CD14-positive monocyte (primary cell): ENCODE measurements around the gene PCDH15. TPM values are rescaled to one million over a fixed set of nuclear protein-coding genes. Genes with fewer than 3 reads are reported as not detected.

Source experiments
- DNase-seq, 3 donors: peaks; one replicate each; pipeline ENCODE4 v3.0.0-alpha.2; 2011 to 2022
- H2AFZ ChIP-seq: 2 replicates; pipeline ENCODE4 v1.6.0; 2012; ENCODE audit warnings: mild to moderate bottlenecking, low read depth, low read length, inconsistent platforms; ENCODE audit not compliant: insufficient read depth, poor library complexity, severe bottlenecking
- H3K27ac ChIP-seq, 2 donors: 1 replicate in 1 of 2; 2 replicates in 1 of 2; pipeline ENCODE4 v1.5.1; 2012 to 2013; ENCODE audit warnings: low read length in 2 of 2, control low read depth in 1 of 2, inconsistent platforms in 1 of 2, low read depth in 1 of 2, mild to moderate bottlenecking in 1 of 2
- H3K27me3 ChIP-seq, 2 donors: one replicate each; pipeline versions ENCODE4 v1.6.0 to v1.6.1; 2011 to 2013; ENCODE audit warnings: low read length in 2 of 2; ENCODE audit not compliant: control insufficient read depth in 2 of 2, insufficient read depth in 2 of 2
- H3K36me3 ChIP-seq, 2 donors: replicated peaks in 1 of 2; 1 replicate in 1 of 2; 2 replicates in 1 of 2; pipeline versions ENCODE4 v1.5.1 to v1.6.1; 2012 to 2013; ENCODE audit warnings: low read length in 2 of 2, control low read depth in 1 of 2, inconsistent platforms in 1 of 2, mild to moderate bottlenecking in 1 of 2; ENCODE audit not compliant: insufficient read depth in 2 of 2, control insufficient read depth in 1 of 2
- H3K4me1 ChIP-seq, 2 donors: 1 replicate in 1 of 2; 2 replicates in 1 of 2; pipeline versions ENCODE4 v1.5.1 to v1.6.1; 2012 to 2013; ENCODE audit warnings: low read length in 2 of 2, control low read depth in 1 of 2, inconsistent platforms in 1 of 2, mild to moderate bottlenecking in 1 of 2, moderate library complexity in 1 of 2; ENCODE audit not compliant: insufficient read depth in 2 of 2, control insufficient read depth in 1 of 2
- H3K4me2 ChIP-seq: replicated peaks from 2 replicates; pipeline ENCODE3; 2012; ENCODE audit warnings: low read length, moderate library complexity, mild to moderate bottlenecking; ENCODE audit not compliant: poor library complexity, severe bottlenecking; ENCODE audit errors: extremely low read depth
- H3K4me3 ChIP-seq, 3 experiments: fragments of 200-600 bp in 1 of 3; sonication (generic) in 1 of 3; replicated peaks in 1 of 3; 1 replicate in 2 of 3; 2 replicates in 1 of 3; pipeline ENCODE4 v1.5.1; 2011 to 2013; ENCODE audit warnings: low read length in 3 of 3, mild to moderate bottlenecking in 3 of 3, control low read depth in 2 of 3, low read depth in 2 of 3, inconsistent platforms in 1 of 3, moderate library complexity in 1 of 3
- H3K79me2 ChIP-seq: 2 replicates; pipeline ENCODE4 v1.6.0; 2012; ENCODE audit warnings: mild to moderate bottlenecking, control low read depth, inconsistent platforms, low read length, moderate library complexity; ENCODE audit not compliant: insufficient read depth
- H3K9ac ChIP-seq: 2 replicates; pipeline ENCODE4 v1.6.0; 2017; ENCODE audit warnings: low read length, mild to moderate bottlenecking; ENCODE audit not compliant: insufficient read depth, poor library complexity, severe bottlenecking
- H3K9me3 ChIP-seq, 2 donors: replicated peaks in 1 of 2; 1 replicate in 1 of 2; 2 replicates in 1 of 2; pipeline versions ENCODE4 v1.5.1 to v1.6.1; 2012 to 2013; ENCODE audit warnings: low read length in 2 of 2, control low read depth in 1 of 2; ENCODE audit not compliant: control insufficient read depth in 1 of 2, insufficient read depth in 1 of 2
- H4K20me1 ChIP-seq: 2 replicates; pipeline ENCODE4 v1.6.0; 2012; ENCODE audit warnings: mild to moderate bottlenecking, low read length, control low read depth, moderate library complexity; ENCODE audit not compliant: insufficient read depth
- H3K27ac Mint-ChIP-seq, 7 donors: one replicate each; pipeline ENCODE4 v1.8.0; 2020; ENCODE audit warnings: mild to moderate bottlenecking in 7 of 7, mixed read lengths in 7 of 7, moderate library complexity in 6 of 7, inconsistent platforms in 2 of 7
- H3K27me3 Mint-ChIP-seq, 3 donors: one replicate each; pipeline ENCODE4 v1.8.0; 2021 to 2022; ENCODE audit warnings: low read depth in 3 of 3, mild to moderate bottlenecking in 3 of 3, mixed read lengths in 3 of 3, moderate library complexity in 3 of 3, inconsistent platforms in 1 of 3
- H3K36me3 Mint-ChIP-seq, 2 donors: one replicate each; pipeline ENCODE4 v1.8.0; 2020; ENCODE audit warnings: mixed read lengths in 2 of 2, inconsistent platforms in 1 of 2, mild to moderate bottlenecking in 1 of 2
- H3K4me1 Mint-ChIP-seq: one replicate; pipeline ENCODE4 v1.8.0; 2020; ENCODE audit warnings: mild to moderate bottlenecking, mixed read lengths
- H3K4me3 Mint-ChIP-seq, 2 donors: one replicate each; pipeline ENCODE4 v1.8.0; 2020; ENCODE audit warnings: mild to moderate bottlenecking in 2 of 2, mixed read lengths in 2 of 2, moderate library complexity in 1 of 2
- H3K9me3 Mint-ChIP-seq, 7 donors: one replicate each; pipeline ENCODE4 v1.8.0; 2020 to 2022; ENCODE audit warnings: mixed read lengths in 7 of 7, mild to moderate bottlenecking in 6 of 7, moderate library complexity in 6 of 7, inconsistent platforms in 2 of 7
- WGBS: methylation state at CpG from one replicate; pipeline ENCODE4 v1.1.5; 2013; ENCODE audit warnings: missing lambda C conversion rate; ENCODE audit not compliant: insufficient coverage; 5-methylcytosine and 5-hydroxymethylcytosine counted together
- intact Hi-C, 2 donors: fragments of 100-400 bp; cut with micrococcal nuclease; formaldehyde crosslinking; loops; one replicate each; pipeline versions ENCODE4 v1.15.0 to v1.15.1; 2023
- polyA plus RNA-seq, 3 donors: library from polyadenylated mRNA; depleted of rRNA in 1 of 3; unstranded in 2 of 3; stranded (reverse) in 1 of 3; fragments of 300-500 nt in 2 of 3; fragments of >200 nt in 1 of 3; fragmentation: Illumina TruSeq in 2 of 3; gene quantifications; 1 replicate in 2 of 3; 2 replicates in 1 of 3; pipeline ENCODE4 v1.2.3, GENCODE V29; 2012 to 2021
- TF ChIP-seq, protein P1 (sequence below): fragments of 200-600 bp; IDR thresholded peaks from one replicate; pipeline ENCODE4 v1.8.0; 2022; ENCODE audit warnings: antibody characterized with exemption, mild to moderate bottlenecking

The PCDH15 gene
- polyA plus RNA-seq, 3 donors = not detected

DNA sequence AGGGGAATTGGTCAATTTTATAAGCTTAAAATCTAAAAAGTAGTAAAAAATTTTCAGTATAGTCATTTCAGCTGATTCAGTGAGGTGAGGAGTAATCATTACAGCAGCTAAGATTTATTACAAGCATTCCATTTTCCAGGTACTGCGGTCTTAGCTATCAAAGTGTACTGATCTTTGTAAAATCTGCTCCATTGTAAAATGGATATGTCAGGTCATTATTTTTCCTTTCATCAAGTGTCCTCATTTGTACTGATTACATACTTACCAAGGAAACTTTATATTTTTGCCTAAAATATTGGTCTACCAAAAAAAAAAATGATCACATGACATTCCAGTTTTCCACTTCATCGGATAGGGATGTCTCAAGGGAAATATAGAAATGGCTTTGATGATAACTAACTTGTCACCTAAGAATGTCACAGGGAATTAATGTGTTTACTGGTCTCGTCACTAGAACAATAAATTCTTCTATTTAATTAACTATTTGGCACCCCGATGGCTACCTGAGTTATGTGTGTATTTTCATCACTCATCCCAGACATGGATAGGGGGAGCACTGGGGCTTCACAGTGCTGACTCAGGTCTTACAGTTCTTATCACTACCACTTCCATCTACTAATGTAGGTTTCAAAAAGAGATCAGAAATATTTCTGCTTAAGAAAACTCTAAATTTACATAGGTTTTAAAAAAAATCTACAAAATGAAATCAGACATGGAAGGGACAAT, 948.4 kb downstream of the PCDH15 start:
- H3K4me1 Mint-ChIP-seq = no peaks in the 10 kb centered on the region
- Histone ChIP-seq H3K79me2 (no peaks in the 10 kb centered on the region), H3K27ac (no peak overlapping the region), H2AFZ (no peak overlapping the region), H4K20me1 (no peaks in the 10 kb centered on the region), H3K4me3 (no peak overlapping the region), H3K4me2 (no peak overlapping the region), H3K27me3 (no peaks in the 10 kb centered on the region), H3K9me3 (no peaks in the 10 kb centered on the region), H3K36me3 (no peaks in the 10 kb centered on the region), H3K9ac (no peak overlapping the region), H3K4me1 (no peaks in the 10 kb centered on the region)
- WGBS = no CpG with 5 or more reads among the region's 4 CpGs
- no peak for DNase-seq
- no peak overlapping the region for H3K27ac Mint-ChIP-seq
- intact Hi-C loops = no loop called here
- no peaks in the 10 kb centered on the region for H3K27me3 Mint-ChIP-seq
- no peaks in the 10 kb centered on the region for H3K36me3 Mint-ChIP-seq
- H3K4me3 Mint-ChIP-seq = no peak overlapping the region
- TF ChIP-seq, protein P1, sequence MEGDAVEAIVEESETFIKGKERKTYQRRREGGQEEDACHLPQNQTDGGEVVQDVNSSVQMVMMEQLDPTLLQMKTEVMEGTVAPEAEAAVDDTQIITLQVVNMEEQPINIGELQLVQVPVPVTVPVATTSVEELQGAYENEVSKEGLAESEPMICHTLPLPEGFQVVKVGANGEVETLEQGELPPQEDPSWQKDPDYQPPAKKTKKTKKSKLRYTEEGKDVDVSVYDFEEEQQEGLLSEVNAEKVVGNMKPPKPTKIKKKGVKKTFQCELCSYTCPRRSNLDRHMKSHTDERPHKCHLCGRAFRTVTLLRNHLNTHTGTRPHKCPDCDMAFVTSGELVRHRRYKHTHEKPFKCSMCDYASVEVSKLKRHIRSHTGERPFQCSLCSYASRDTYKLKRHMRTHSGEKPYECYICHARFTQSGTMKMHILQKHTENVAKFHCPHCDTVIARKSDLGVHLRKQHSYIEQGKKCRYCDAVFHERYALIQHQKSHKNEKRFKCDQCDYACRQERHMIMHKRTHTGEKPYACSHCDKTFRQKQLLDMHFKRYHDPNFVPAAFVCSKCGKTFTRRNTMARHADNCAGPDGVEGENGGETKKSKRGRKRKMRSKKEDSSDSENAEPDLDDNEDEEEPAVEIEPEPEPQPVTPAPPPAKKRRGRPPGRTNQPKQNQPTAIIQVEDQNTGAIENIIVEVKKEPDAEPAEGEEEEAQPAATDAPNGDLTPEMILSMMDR = no peak
- no peaks in the 10 kb centered on the region for H3K9me3 Mint-ChIP-seq

DNA sequence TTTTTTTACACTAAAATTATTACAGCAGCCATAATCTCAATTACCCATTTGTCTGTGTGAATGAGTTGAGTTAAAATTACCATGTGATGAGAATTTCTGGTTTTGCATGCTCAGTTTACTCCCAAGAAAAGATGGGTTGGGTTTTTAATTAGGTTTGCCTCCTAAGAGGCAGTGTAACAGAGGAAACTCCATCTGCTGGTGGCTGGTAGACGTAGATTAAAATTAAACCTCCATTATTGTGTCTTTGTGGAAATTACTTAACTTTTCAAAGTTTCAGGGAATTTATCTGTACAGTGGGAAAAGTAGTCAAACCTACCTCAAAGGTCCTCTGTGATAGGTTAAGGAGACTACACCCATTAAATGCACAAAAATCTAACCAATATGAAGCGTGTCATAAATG, 954.2 kb downstream of the PCDH15 start:
- no peaks in the 10 kb centered on the region for H3K36me3 Mint-ChIP-seq
- H3K4me2 ChIP-seq = no peak overlapping the region
- no peak for DNase-seq
- H3K9me3 ChIP-seq = no peaks in the 10 kb centered on the region
- H3K27me3 ChIP-seq = no peaks in the 10 kb centered on the region
- H3K79me2 ChIP-seq = no peaks in the 10 kb centered on the region
- H3K4me1 Mint-ChIP-seq = no peaks in the 10 kb centered on the region
- no peaks in the 10 kb centered on the region for H3K9me3 Mint-ChIP-seq
- H3K4me1 ChIP-seq = no peaks in the 10 kb centered on the region
- H3K27ac ChIP-seq = no peak overlapping the region
- no CpG with 5 or more reads among the region's 2 CpGs for WGBS
- TF ChIP-seq, protein P1 = no peak
- H4K20me1 ChIP-seq = no peaks in the 10 kb centered on the region
- H3K9ac ChIP-seq = no peak overlapping the region
- no peak overlapping the region for H2AFZ ChIP-seq
- H3K4me3 ChIP-seq = no peak overlapping the region
- intact Hi-C loops = no loop called here
- H3K4me3 Mint-ChIP-seq = no peak overlapping the region
- no peaks in the 10 kb centered on the region for H3K27me3 Mint-ChIP-seq
- H3K36me3 ChIP-seq = no peaks in the 10 kb centered on the region
- H3K27ac Mint-ChIP-seq = no peak overlapping the region
